Measurements from ENCODE around the gene MTERF4. TPM values are rescaled to one million over a fixed set of nuclear protein-coding genes. Genes with fewer than 3 reads are reported as not detected.
A peak's percentile ranks its signal among the peaks of the same experiment; 100 is the strongest.

The MTERF4 gene
- total RNA-seq, 1 donor from 2014 or later, result 34.6 TPM

DNA sequence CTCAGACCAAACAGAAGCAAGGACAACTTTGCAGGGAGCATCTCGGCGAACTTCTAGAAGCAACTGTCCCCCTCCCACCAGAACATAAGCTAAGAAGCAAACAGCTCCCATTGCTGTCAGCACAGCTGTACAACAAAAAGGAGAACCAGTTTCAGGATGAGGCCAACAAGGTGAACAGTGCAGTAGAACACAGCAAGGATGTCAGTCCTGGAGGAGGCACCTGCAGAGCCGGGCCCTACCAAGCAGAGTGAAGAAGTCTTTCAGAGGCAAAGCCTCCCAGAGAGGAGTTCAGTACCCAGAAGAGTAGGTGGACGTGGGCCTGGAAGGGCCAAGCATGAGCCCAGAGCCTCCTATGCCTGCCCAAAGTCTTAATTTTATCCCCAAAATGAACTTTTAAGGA, 46.2 kb upstream of the MTERF4 start:
- no peak for ATAC-seq
- Histone ChIP-seq H3K4me3 (peak overlapping the region; percentile 98), H3K9me3 (no peaks in the 10 kb centered on the region), H3K4me1 (peaks cover 17% of the 10 kb centered on the region), H3K27me3 (no peaks in the 10 kb centered on the region), H3K36me3 (no peaks in the 10 kb centered on the region), H3K27ac (no peak overlapping the region)
- no peak for DNase-seq
- intact Hi-C loops (cut with DNase I), result no loop called here
- no peak for TF ChIP-seq CTCF (IDR thresholded peaks at IDR 0.05)

GRCh38 chr2:241147336-241147735, 45.2 kb upstream of the MTERF4 start:
- no peak for DNase-seq
- Histone ChIP-seq H3K27me3 (no peaks in the 10 kb centered on the region), H3K4me3 (no peak overlapping the region), H3K36me3 (no peaks in the 10 kb centered on the region), H3K9me3 (no peaks in the 10 kb centered on the region), H3K4me1 (peaks cover 17% of the 10 kb centered on the region), H3K27ac (no peak overlapping the region)
- no peak for TF ChIP-seq CTCF (IDR thresholded peaks at IDR 0.05)
- ATAC-seq, result no peak
- intact Hi-C loops (cut with DNase I), result no loop called here

- Histone ChIP-seq H3K27me3 (no peaks in the 10 kb centered on the region), H3K4me1 (peaks cover 12% of the 10 kb centered on the region), H3K27ac (no peak overlapping the region), H3K4me3 (no peak overlapping the region), H3K36me3 (no peaks in the 10 kb centered on the region), H3K9me3 (no peaks in the 10 kb centered on the region)
- no peak for TF ChIP-seq CTCF (IDR thresholded peaks at IDR 0.05)
- intact Hi-C loops (cut with DNase I), result no loop called here
- no peak for DNase-seq
- no peak for ATAC-seq
Observed at GRCh38 chr2:241146286-241146685, 44.2 kb upstream of the MTERF4 start.

DNA sequence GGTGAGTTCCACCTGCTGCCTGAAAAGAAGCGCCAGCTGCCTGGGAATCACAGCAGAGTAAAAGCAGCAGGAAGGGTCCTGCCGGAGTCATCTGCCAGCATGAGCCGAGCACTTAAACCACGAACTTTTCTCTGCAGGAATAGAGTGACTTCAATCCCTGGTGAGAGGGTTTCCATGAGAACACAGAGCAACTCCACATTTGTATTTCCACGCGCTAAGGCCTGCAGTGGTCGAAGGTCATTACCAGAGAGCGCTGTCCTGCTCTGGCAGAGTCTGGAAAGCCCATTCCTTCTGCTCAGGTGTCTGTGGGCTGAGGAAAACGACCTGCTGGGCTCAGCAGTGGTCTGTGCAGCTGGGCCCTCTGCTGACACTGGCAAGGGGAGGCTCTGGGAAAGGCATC, 40.5 kb upstream of the MTERF4 start:
- H3K27me3 ChIP-seq, result no peaks in the 10 kb centered on the region
- ATAC-seq, result no peak
- H3K4me3 ChIP-seq, result no peak overlapping the region
- intact Hi-C loops (cut with DNase I), result no loop called here
- TF ChIP-seq CTCF (IDR thresholded peaks at IDR 0.05), result no peak
- H3K27ac ChIP-seq, result no peak overlapping the region
- no peak for DNase-seq
- no peaks in the 10 kb centered on the region for H3K36me3 ChIP-seq
- no peaks in the 10 kb centered on the region for H3K4me1 ChIP-seq
- H3K9me3 ChIP-seq, result no peaks in the 10 kb centered on the region

DNA sequence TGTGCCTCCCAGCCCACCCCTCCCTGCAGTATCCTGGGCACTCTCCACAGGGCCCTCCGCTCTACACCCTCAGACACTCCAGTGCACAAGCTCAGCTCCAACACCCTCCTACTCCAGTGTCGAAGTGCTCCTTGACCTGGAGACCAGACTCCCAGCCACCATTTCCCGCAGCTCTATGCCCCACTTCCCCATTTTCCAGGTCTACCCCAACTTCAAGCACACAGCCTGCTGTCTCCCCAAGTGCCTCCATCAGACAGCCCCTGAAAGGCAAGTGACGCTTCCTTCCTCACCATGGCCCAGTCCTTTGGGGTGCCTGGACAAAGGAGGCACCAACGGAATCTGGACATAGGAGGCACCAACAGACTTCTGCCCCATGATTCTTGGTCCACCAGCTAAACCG, 40.0 kb upstream of the MTERF4 start:
- Histone ChIP-seq H3K27me3 (no peaks in the 10 kb centered on the region), H3K4me1 (no peaks in the 10 kb centered on the region), H3K27ac (no peak overlapping the region), H3K4me3 (no peak overlapping the region), H3K9me3 (no peaks in the 10 kb centered on the region), H3K36me3 (no peaks in the 10 kb centered on the region)
- no peak for TF ChIP-seq CTCF (IDR thresholded peaks at IDR 0.05)
- DNase-seq (no peak), ATAC-seq (no peak)
- intact Hi-C loops (cut with DNase I), result no loop called here

- no peak for TF ChIP-seq CTCF (IDR thresholded peaks at IDR 0.05)
- Histone ChIP-seq H3K4me3 (no peak overlapping the region), H3K36me3 (peaks cover 4% of the 10 kb centered on the region), H3K4me1 (no peaks in the 10 kb centered on the region), H3K27me3 (no peaks in the 10 kb centered on the region), H3K9me3 (no peaks in the 10 kb centered on the region), H3K27ac (no peak overlapping the region)
- intact Hi-C loops (cut with DNase I), result no loop called here
- ATAC-seq (no peak), DNase-seq (no peak)
Observed at GRCh38 chr2:241141214-241141770, 39.2 kb upstream of the MTERF4 start.

Data from upper lobe of right lung (tissue), 1 donor.